Raji (cell line): ENCODE measurements around the gene WWC2.

Source experiments
- POLR2A ChIP-seq: IDR thresholded peaks from 2 replicates; pipeline ENCODE4 v1.6.1; 2011; ENCODE audit warnings: low read depth, low read length, control low read depth; ENCODE audit not compliant: insufficient read depth

Gene WWC2

GRCh38 chr4:183272384-183272783 is 173.3 kb downstream of the WWC2 start:
- TF ChIP-seq POLR2A = no peak

DNA sequence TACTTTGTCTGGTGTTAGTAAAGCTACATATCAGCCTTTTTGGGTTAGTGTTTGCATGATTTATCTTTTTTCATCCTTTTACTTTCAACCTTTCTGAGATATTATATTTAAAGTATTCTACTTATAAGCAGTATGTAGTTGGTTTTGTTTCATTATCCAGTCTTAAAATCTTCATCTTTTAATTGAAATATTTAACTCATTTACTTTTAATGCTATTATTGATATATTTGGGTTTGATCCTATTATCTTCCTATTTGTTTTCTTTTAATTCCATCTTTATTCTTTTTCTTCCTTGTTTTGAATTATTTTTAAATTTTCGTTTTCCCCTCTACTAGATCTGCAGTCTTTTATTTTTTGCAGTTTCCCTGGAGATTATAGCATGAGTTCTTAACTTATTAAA is 177.0 kb downstream of the WWC2 start:
- no peak for TF ChIP-seq POLR2A

DNA sequence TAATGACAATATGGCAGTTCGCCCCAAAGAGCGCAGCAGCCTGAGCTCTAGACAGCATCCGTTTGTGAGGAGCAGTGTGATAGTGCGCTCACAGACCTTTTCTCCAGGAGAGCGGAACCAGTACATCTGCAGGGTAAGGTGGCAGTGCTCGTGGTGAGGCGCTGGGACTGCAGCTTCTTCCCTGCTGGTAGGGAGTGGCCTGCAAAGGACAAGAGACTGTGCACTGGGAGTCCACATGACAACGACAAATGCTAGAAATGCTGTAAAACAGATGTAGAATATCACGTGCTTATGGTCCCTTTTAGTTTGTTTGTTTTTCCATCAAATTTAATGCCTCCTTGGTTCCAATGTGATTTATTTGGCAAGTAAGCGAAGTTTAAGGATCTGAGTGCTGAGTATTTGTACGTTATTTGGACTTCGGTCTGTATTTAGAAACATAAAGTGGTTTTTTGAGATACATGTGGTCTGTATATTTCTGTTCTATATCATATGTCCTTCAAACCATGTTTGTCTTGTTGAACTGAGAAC is 185.3 kb downstream of the WWC2 start:
- no peak for TF ChIP-seq POLR2A

GRCh38 chr4:183284965-183285364 is 185.9 kb downstream of the WWC2 start:
- no peak for TF ChIP-seq POLR2A

DNA sequence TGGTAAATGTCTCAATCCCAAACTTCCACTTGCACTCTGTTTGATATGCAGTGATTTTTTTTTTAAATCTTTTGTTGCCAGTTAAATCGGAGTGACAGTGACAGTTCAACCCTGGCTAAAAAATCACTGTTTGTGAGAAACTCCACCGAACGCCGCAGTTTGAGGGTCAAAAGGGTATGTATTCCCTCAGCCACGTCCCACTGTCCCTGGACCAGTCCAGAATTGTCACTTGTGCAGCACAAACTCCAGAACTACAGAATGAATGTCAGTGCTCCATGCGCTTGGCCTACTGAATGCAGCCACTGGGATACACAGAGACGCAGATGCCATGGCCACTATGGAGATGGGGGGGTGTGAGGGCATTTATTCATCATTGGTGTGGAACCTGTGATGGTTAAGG is 186.8 kb downstream of the WWC2 start:
- no peak for TF ChIP-seq POLR2A

- TF ChIP-seq POLR2A = no peak
Observed at GRCh38 chr4:183286590-183287308, 187.7 kb downstream of the WWC2 start.

DNA sequence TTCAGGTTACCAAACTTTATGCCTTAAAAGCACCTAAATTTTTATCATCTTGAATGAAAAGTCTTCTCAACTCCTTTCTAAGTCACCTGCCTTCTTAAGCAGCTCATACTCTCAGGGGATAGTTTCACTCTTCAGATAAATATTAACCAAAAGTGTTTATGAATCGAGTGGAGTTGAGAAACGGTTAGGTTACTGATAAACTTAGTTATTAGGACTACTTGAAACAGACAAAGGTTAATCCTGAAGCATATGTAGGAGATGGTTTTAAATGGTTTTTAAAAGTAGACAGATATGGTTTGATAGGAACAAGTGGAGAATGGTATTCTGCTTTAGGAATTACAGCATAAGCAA is 188.2 kb downstream of the WWC2 start:
- TF ChIP-seq POLR2A = no peak

- no peak for TF ChIP-seq POLR2A
Observed at GRCh38 chr4:183287677-183288076, 188.6 kb downstream of the WWC2 start.

GRCh38 chr4:183288955-183289354 is 189.9 kb downstream of the WWC2 start:
- TF ChIP-seq POLR2A = no peak

DNA sequence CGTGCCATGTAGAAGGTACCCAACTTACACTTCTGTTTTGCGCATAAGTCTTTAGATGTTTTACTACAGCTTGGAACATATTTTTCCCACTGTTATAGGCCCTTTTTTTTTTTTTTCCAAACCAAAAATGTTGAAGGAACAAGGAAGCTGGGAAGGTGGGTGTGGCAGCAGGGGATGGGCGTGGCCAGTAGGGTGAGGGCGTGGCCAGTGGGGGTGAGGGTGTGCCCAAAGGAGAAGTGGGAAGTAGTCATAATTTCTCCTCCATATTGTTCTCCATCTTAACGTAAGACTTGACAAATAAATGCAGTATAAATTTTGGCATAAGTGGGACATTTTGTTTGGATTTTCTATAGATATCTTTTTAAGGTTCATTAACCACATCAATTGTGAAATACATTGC is 190.6 kb downstream of the WWC2 start:
- no peak for TF ChIP-seq POLR2A

DNA sequence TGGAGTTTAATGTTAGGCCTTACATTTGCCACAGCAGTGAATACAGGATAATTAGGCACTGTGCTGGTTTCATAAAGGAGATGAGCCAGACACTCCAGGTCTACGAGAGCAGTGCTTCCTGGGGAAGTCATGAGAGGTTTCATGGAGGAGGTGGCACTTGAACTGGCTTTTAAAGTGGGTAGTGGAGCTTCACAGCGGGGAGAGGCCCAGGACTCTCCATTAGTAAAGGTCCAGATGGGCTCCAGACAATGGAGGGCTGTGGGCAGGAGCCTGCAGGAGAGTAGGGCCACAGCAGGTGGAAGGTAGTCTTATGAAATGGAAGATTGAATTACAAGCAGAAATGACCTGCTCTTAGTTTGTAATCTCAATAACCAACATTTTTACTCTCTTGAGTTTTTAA is 192.0 kb downstream of the WWC2 start:
- no peak for TF ChIP-seq POLR2A

DNA sequence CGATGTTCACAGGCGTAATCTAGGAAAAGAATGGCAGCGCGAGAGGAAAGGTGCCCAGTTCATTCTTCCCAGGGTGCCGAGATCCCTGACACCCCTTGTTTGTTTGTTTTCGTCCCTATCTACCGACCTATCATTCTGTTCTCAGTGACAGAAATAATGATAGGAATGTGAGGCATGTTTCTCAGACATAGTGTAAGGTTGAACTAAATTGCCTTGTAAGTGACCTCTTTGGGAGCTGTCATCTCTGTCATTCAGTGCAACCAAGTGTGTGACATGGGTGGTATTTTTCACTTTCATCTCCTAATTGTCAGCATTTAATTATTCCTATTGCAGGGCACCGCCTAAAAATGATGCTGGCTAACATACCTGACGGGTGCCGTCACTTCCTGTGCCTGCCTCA is 196.7 kb downstream of the WWC2 start:
- TF ChIP-seq POLR2A = no peak

- no peak for TF ChIP-seq POLR2A
Observed at GRCh38 chr4:183297675-183298074, 198.6 kb downstream of the WWC2 start.

- no peak for TF ChIP-seq POLR2A
Observed at GRCh38 chr4:183299464-183299863, 200.4 kb downstream of the WWC2 start.

DNA sequence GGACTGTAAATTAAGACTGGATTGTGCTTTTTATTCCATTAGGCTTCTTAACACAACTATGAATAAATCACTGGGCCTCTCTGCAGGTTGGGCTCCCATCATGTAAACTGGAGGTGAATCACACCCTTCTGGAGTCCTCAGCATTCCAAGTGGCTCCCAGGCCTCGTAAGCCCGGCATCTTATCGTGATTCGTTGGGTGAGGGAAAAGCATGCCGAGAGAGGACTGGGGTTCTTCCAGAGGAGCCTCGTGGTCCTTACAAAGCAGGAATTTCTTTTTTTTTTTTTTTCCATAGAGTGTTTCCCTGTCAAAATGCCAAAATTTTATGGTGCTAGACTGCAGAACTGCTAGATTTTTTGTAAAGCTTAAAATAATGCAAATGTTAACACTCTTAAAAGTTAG is 201.0 kb downstream of the WWC2 start:
- no peak for TF ChIP-seq POLR2A

DNA sequence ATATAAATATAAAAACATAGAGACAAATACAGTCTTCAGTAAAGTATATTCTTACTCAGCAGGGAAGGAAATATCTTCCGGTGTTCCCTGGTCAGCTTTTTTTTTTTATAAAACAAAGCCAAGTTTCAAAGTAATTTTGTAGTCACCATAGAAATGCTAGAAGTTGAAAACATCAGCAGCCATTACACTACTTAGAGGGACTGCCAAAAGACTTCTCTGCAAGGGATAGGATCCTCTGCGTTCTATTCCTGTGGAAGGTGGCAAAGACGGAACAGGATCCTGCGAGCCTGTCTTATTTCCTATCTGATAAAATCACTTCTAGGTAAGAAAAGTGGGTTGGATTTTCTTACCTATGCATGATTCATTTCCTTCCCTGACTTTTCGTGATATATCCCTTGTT is 201.6 kb downstream of the WWC2 start:
- no peak for TF ChIP-seq POLR2A

DNA sequence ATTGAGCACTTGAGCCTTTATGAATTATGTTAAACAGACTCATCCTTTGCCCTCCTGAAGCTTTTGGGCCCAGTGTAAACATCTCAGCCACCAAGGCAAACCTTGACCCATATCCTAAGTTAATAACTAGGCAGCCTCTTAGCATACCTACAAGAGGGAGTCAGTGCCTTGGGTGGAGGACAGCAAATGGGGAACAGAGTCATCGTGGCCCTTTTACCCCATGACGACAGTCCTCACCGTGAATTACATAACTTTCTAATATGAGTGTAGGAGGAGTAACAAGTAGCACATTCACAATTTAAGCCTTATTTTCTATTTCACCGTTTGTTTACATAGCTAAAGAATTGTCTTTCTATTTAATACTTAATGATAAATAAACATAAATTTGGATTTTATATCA is 204.2 kb downstream of the WWC2 start:
- TF ChIP-seq POLR2A = no peak
